Measurements from ENCODE around the gene POLR2H.

Gene POLR2H

GRCh38 chr3:184395320-184395660 is 33.8 kb downstream of the POLR2H start:
- no peak for DNase-seq (ENCODE audit: extremely low spot score)
- CTCF ChIA-PET = no interaction called here

GRCh38 chr3:184399410-184399809 is 37.9 kb downstream of the POLR2H start:
- TF ChIP-seq L3MBTL2 (conservative IDR thresholded peaks at IDR 0.05) (no peak), FOXK2 (IDR thresholded peaks at IDR 0.05) (no peak), SUZ12 (IDR thresholded peaks at IDR 0.05) (no peak), NFRKB (IDR thresholded peaks at IDR 0.05) (no peak), ZNF384 (IDR thresholded peaks at IDR 0.05) (no peak), FOXA1 (IDR thresholded peaks at IDR 0.05) (no peak), FOXM1 (IDR thresholded peaks at IDR 0.05; ENCODE audit: borderline replicate concordance) (no peak)
- ChIA-PET POLR2A (no interaction called here), CTCF (interaction anchor here (0.7 to 1.1 kb wide), 2 partner anchors 15 to 29 kb away, joined by 3 to 4 read pairs; no protein-coding TSS in a partner anchor)
- no peak for DNase-seq (ENCODE audit: extremely low spot score)

More at GRCh38 chr3:184395320-184395660, 33.8 kb downstream of the POLR2H start:
- POLR2A ChIA-PET = no interaction called here
- TF ChIP-seq L3MBTL2 (conservative IDR thresholded peaks at IDR 0.05) = no peak
- no peak for TF ChIP-seq FOXK2 (IDR thresholded peaks at IDR 0.05)
- no peak for TF ChIP-seq SP1 (IDR thresholded peaks at IDR 0.05)
- no peak for TF ChIP-seq FOXM1 (IDR thresholded peaks at IDR 0.05; ENCODE audit: borderline replicate concordance)
- no peak for TF ChIP-seq FOXA1 (IDR thresholded peaks at IDR 0.05)
- no peak for TF ChIP-seq HDGF (IDR thresholded peaks at IDR 0.05; ENCODE audit: borderline replicate concordance)
- TF ChIP-seq ELF4 (IDR thresholded peaks at IDR 0.05) = no peak
- TF ChIP-seq ARNT (IDR thresholded peaks at IDR 0.05) = no peak
- no peak for TF ChIP-seq PKNOX1 (IDR thresholded peaks at IDR 0.05)
- no peak for TF ChIP-seq TARDBP (IDR thresholded peaks at IDR 0.05)
- TF ChIP-seq SUZ12 (IDR thresholded peaks at IDR 0.05) = no peak
- TF ChIP-seq CTBP1 (IDR thresholded peaks at IDR 0.05; ENCODE audit: borderline replicate concordance) = no peak
- TF ChIP-seq NFRKB (IDR thresholded peaks at IDR 0.05) = no peak
- TF ChIP-seq LEF1 (IDR thresholded peaks at IDR 0.05; ENCODE audit: borderline replicate concordance) = no peak
- TF ChIP-seq ZNF384 (IDR thresholded peaks at IDR 0.05) = no peak

- TF ChIP-seq PKNOX1 (IDR thresholded peaks at IDR 0.05) (no peak), NFRKB (IDR thresholded peaks at IDR 0.05) (no peak), SUZ12 (IDR thresholded peaks at IDR 0.05) (no peak), ELF4 (IDR thresholded peaks at IDR 0.05) (no peak), FOXM1 (IDR thresholded peaks at IDR 0.05; ENCODE audit: borderline replicate concordance) (no peak), ZNF384 (IDR thresholded peaks at IDR 0.05) (no peak), ARNT (IDR thresholded peaks at IDR 0.05) (no peak)
- ChIA-PET CTCF (interaction anchor here (0.6 kb wide), 1 partner anchor 33 kb away, joined by 4 read pairs; no protein-coding TSS in a partner anchor), POLR2A (no interaction called here)
- no peak for DNase-seq (ENCODE audit: extremely low spot score)
Observed at GRCh38 chr3:184405075-184406030, 43.8 kb downstream of the POLR2H start.

- CTCF ChIA-PET = no interaction called here
- no peak for TF ChIP-seq CTBP1 (IDR thresholded peaks at IDR 0.05; ENCODE audit: borderline replicate concordance)
- TF ChIP-seq SP1 (IDR thresholded peaks at IDR 0.05) = no peak
- TF ChIP-seq FOXA1 (IDR thresholded peaks at IDR 0.05) = no peak
- TF ChIP-seq ARNT (IDR thresholded peaks at IDR 0.05) = no peak
- TF ChIP-seq HDGF (IDR thresholded peaks at IDR 0.05; ENCODE audit: borderline replicate concordance) = no peak
- TF ChIP-seq NFRKB (IDR thresholded peaks at IDR 0.05) = no peak
- no peak for TF ChIP-seq SUZ12 (IDR thresholded peaks at IDR 0.05)
- TF ChIP-seq LEF1 (IDR thresholded peaks at IDR 0.05; ENCODE audit: borderline replicate concordance) = no peak
- TF ChIP-seq L3MBTL2 (conservative IDR thresholded peaks at IDR 0.05) = no peak
- POLR2A ChIA-PET = no interaction called here
- DNase-seq (ENCODE audit: extremely low spot score) = no peak
Observed at GRCh38 chr3:184409331-184409926, 47.9 kb downstream of the POLR2H start.

- CTCF ChIA-PET = no interaction called here
- TF ChIP-seq FOXM1 (IDR thresholded peaks at IDR 0.05; ENCODE audit: borderline replicate concordance) = no peak
- TF ChIP-seq CTBP1 (IDR thresholded peaks at IDR 0.05; ENCODE audit: borderline replicate concordance) = no peak
- TF ChIP-seq FOXK2 (IDR thresholded peaks at IDR 0.05) = no peak
- TF ChIP-seq ZNF384 (IDR thresholded peaks at IDR 0.05) = no peak
- no peak for TF ChIP-seq TARDBP (IDR thresholded peaks at IDR 0.05)
- no peak for TF ChIP-seq HDGF (IDR thresholded peaks at IDR 0.05; ENCODE audit: borderline replicate concordance)
- no peak for TF ChIP-seq FOXA1 (IDR thresholded peaks at IDR 0.05)
- TF ChIP-seq ARNT (IDR thresholded peaks at IDR 0.05) = no peak
- TF ChIP-seq ELF4 (IDR thresholded peaks at IDR 0.05) = no peak
- TF ChIP-seq BHLHE40 (IDR thresholded peaks at IDR 0.05; ENCODE audit: borderline replicate concordance) = no peak
- TF ChIP-seq SP1 (IDR thresholded peaks at IDR 0.05) = no peak
- TF ChIP-seq L3MBTL2 (conservative IDR thresholded peaks at IDR 0.05) = no peak
- TF ChIP-seq LEF1 (IDR thresholded peaks at IDR 0.05; ENCODE audit: borderline replicate concordance) = no peak
- no peak for TF ChIP-seq PKNOX1 (IDR thresholded peaks at IDR 0.05)
- TF ChIP-seq SUZ12 (IDR thresholded peaks at IDR 0.05) = no peak
- no peak for DNase-seq (ENCODE audit: extremely low spot score)
- POLR2A ChIA-PET = no interaction called here
Observed at GRCh38 chr3:184409946-184410500, 48.5 kb downstream of the POLR2H start.

Data from HEK293T (cell line).